HG03342 (cell line): ENCODE data around the gene FAM210A.

ENCODE experiments used
- ATAC-seq: cut with Tn5 transposase; IDR thresholded peaks from one replicate; pipeline ENCODE4 v1.9.1; 2021; ENCODE audit warnings: mild to moderate bottlenecking, moderate library complexity; ENCODE audit not compliant: unreplicated experiment

FAM210A gene

GRCh38 chr18:13647761-13648160 lies 78.6 kb downstream of the FAM210A start:
- ATAC-seq: no peak

GRCh38 chr18:13646633-13647032 lies 79.7 kb downstream of the FAM210A start:
- ATAC-seq: no peak

GRCh38 chr18:13645093-13645492 lies 81.3 kb downstream of the FAM210A start:
- no peak for ATAC-seq

GRCh38 chr18:13643261-13643751 lies 83.1 kb downstream of the FAM210A start:
- ATAC-seq: no peak

- ATAC-seq: no peak
Observed at GRCh38 chr18:13642440-13642827, 83.9 kb downstream of the FAM210A start.

- ATAC-seq: no peak
Observed at GRCh38 chr18:13641551-13642439, 84.6 kb downstream of the FAM210A start.

GRCh38 chr18:13640266-13640860 lies 86.0 kb downstream of the FAM210A start:
- ATAC-seq: no peak

- ATAC-seq: no peak
Observed at GRCh38 chr18:13638719-13639595, 87.4 kb downstream of the FAM210A start.

GRCh38 chr18:13635046-13635445 lies 91.3 kb downstream of the FAM210A start:
- ATAC-seq: no peak

GRCh38 chr18:13633700-13634099 lies 92.7 kb downstream of the FAM210A start:
- no peak for ATAC-seq

GRCh38 chr18:13630716-13631268 lies 95.6 kb downstream of the FAM210A start:
- no peak for ATAC-seq

GRCh38 chr18:13629841-13630715 lies 96.3 kb downstream of the FAM210A start:
- ATAC-seq: peak; percentile 79

GRCh38 chr18:13628211-13628610 lies 98.1 kb downstream of the FAM210A start:
- no peak for ATAC-seq

- ATAC-seq: no peak
Observed at GRCh38 chr18:13627639-13628038, 98.7 kb downstream of the FAM210A start.

- ATAC-seq: no peak
Observed at GRCh38 chr18:13626544-13626908, 99.8 kb downstream of the FAM210A start.

- ATAC-seq: no peak
Observed at GRCh38 chr18:13625843-13626543, 100.4 kb downstream of the FAM210A start.

- no peak for ATAC-seq
Observed at GRCh38 chr18:13625355-13625754, 101.0 kb downstream of the FAM210A start.

- no peak for ATAC-seq
Observed at GRCh38 chr18:13624563-13625237, 101.7 kb downstream of the FAM210A start.

GRCh38 chr18:13623871-13624270 lies 102.5 kb downstream of the FAM210A start:
- no peak for ATAC-seq
